Measurements from ENCODE around the gene NR0B2.

GRCh38 chr1:26953374-26953773, 39.6 kb upstream of the NR0B2 start:
- no peak for TF ChIP-seq POLR2A (IDR thresholded peaks at IDR 0.05)
- no peak for TF ChIP-seq CTCF (IDR thresholded peaks at IDR 0.05)

Data from testis (tissue), 2 donors.